Lung (tissue), 12 donors: Measurements from ENCODE around the gene ZNF154. TPM values are rescaled to one million over a fixed set of nuclear protein-coding genes. Genes with fewer than 3 reads are reported as not detected.

Experiments
- ATAC-seq: fragments of 200-7000 bp; cut with Tn5 transposase; one replicate; pipeline ENCODE4 v1.9.1; 2020; ENCODE audit warnings: moderate number of reproducible peaks; ENCODE audit not compliant: insufficient read depth, low FRiP score
- DNase-seq, 3 donors: peaks; one replicate each; pipeline ENCODE4 v3.0.0-alpha.2; 2013 to 2017
- H3K27ac ChIP-seq, 2 donors: one replicate each; pipeline ENCODE4 v1.5.1; 2013; ENCODE audit warnings: mild to moderate bottlenecking in 2 of 2, moderate library complexity in 2 of 2, control low read depth in 1 of 2, inconsistent platforms in 1 of 2, low read depth in 1 of 2, low read length in 1 of 2
- H3K27me3 ChIP-seq, 3 donors: one replicate each; pipeline ENCODE4 v1.5.1; 2013; ENCODE audit warnings: low read length in 2 of 3; ENCODE audit not compliant: control insufficient read depth in 3 of 3, insufficient read depth in 3 of 3
- H3K36me3 ChIP-seq, 4 donors: one replicate each; pipeline ENCODE4 v1.5.1; 2013; ENCODE audit warnings: low read length in 4 of 4, mild to moderate bottlenecking in 1 of 4, moderate library complexity in 1 of 4; ENCODE audit not compliant: control insufficient read depth in 4 of 4, insufficient read depth in 4 of 4
- H3K4me1 ChIP-seq, 5 donors: one replicate each; pipeline ENCODE4 v1.5.1; 2013; ENCODE audit warnings: low read length in 5 of 5, mild to moderate bottlenecking in 2 of 5, moderate library complexity in 1 of 5; ENCODE audit not compliant: control insufficient read depth in 5 of 5, insufficient read depth in 5 of 5
- H3K4me3 ChIP-seq: one replicate; pipeline ENCODE4 v1.5.1; 2013; ENCODE audit warnings: mild to moderate bottlenecking, control low read depth, moderate library complexity
- H3K9ac ChIP-seq, 2 donors: one replicate each; pipeline ENCODE4 v1.5.1; 2013; ENCODE audit warnings: low read length in 2 of 2, control low read depth in 1 of 2; ENCODE audit not compliant: insufficient read depth in 1 of 2
- H3K9me3 ChIP-seq, 4 donors: one replicate each; pipeline ENCODE4 v1.5.1; 2013; ENCODE audit warnings: low read length in 3 of 4, mild to moderate bottlenecking in 1 of 4, moderate library complexity in 1 of 4; ENCODE audit not compliant: control insufficient read depth in 4 of 4, insufficient read depth in 3 of 4
- CTCF ChIP-seq: IDR thresholded peaks from 2 replicates; pipeline ENCODE4 v1.5.1; 2012; ENCODE audit warnings: mild to moderate bottlenecking; ENCODE audit errors: control extremely low read depth, extremely low read depth
- WGBS, 2 donors: extraction: QIAGEN DNeasy Blood & Tissue Kit; methylation state at CpG; one replicate each; pipeline ENCODE4 v1.1.7; 2013; 5-methylcytosine and 5-hydroxymethylcytosine counted together
- polyA plus RNA-seq, 2 donors: library from polyadenylated mRNA; stranded (reverse); fragments of 200-250 nt; gene quantifications; one replicate each; pipeline ENCODE4 v1.2.1, GENCODE V29; 2013
- total RNA-seq, 2 donors: library from RNA; depleted of rRNA in 1 of 2; stranded (reverse); fragments of >200 nt in 1 of 2; gene quantifications; one replicate each; pipeline ENCODE4 v1.2.1, GENCODE V29; 2014 to 2021
- donor health status: control.
- donor health status: control.
- donor health status: Bipolar disorder and iron deficiency.
- donor health status: healthy.
- donor health status: DM: yes; HTN: yes; CAD: no.

The ZNF154 gene
- total and polyA plus RNA-seq, 4 donors: 1.2 to 34.6 (median 2.8) TPM

- Histone ChIP-seq H3K27ac (no peak overlapping the region), H3K4me3 (no peak overlapping the region), H3K27me3 (peaks cover 0 to 15% (median 0%) of the 10 kb centered on the region in 3 donors), H3K36me3 (no peaks in the 10 kb centered on the region), H3K4me1 (no peaks in the 10 kb centered on the region), H3K9ac (no peak overlapping the region), H3K9me3 (peaks cover 0 to 17% (median 0%) of the 10 kb centered on the region in 4 donors)
- DNase-seq (no peak), ATAC-seq (no peak)
- WGBS, 2 donors: 67 to 77% methylated on average over 7 of the region's 7 CpGs
- no peak for TF ChIP-seq CTCF
Measured at GRCh38 chr19:57671124-57671895, 37.7 kb downstream of the ZNF154 start.

- Histone ChIP-seq H3K36me3 (no peaks in the 10 kb centered on the region), H3K27me3 (peaks cover 0 to 15% (median 0%) of the 10 kb centered on the region in 3 donors), H3K9me3 (peaks cover 0 to 28% (median 0%) of the 10 kb centered on the region in 4 donors), H3K4me3 (no peak within 1 kb of the TSS), H3K4me1 (peaks cover 0 to 7% (median 0%) of the 10 kb centered on the region in 5 donors), H3K9ac (no peak within 1 kb of the TSS), H3K27ac (no peak within 1 kb of the TSS)
- no peak for TF ChIP-seq CTCF
- ATAC-seq (no peak), DNase-seq (no peak)
- 95 to 98% methylated on average over 2 of the region's 2 CpGs for WGBS, 2 donors
Measured at GRCh38 chr19:57668635-57669034, 40.4 kb downstream of the ZNF154 start, which contains the start of gene ZSCAN4. ZSCAN4 (plus strand) TSS chr19:57668935; CDS start chr19:57676146, 7,211 bp downstream.

- DNase-seq (no peak), ATAC-seq (no peak)
- no peaks in the 10 kb centered on the region for H3K36me3 ChIP-seq
- peaks cover 0 to 14% (median 0%) of the 10 kb centered on the region in 3 donors for H3K27me3 ChIP-seq
- peaks cover 0 to 7% (median 0%) of the 10 kb centered on the region in 5 donors for H3K4me1 ChIP-seq
- H3K27ac ChIP-seq: no peak overlapping the region
- H3K9me3 ChIP-seq: peaks cover 0 to 28% (median 0%) of the 10 kb centered on the region in 4 donors
- WGBS, 2 donors: 88 to 91% methylated on average over 1 of the region's 1 CpG
- no peak overlapping the region for H3K4me3 ChIP-seq
- TF ChIP-seq CTCF: no peak
- H3K9ac ChIP-seq: no peak overlapping the region
Measured at GRCh38 chr19:57667228-57667627, 41.8 kb downstream of the ZNF154 start.
